Measurements from ENCODE around the gene AGO4. TPM values are rescaled to one million over a fixed set of nuclear protein-coding genes. Genes with fewer than 3 reads are reported as not detected.
"Not testable (repeated sequence)": the region's sequence is repeated elsewhere in the genome, so short reads cannot be mapped to it uniquely, and the experiment has no call there.

The AGO4 gene
- total RNA-seq, 1 experiment from 2014 or later: 8.1 TPM

DNA sequence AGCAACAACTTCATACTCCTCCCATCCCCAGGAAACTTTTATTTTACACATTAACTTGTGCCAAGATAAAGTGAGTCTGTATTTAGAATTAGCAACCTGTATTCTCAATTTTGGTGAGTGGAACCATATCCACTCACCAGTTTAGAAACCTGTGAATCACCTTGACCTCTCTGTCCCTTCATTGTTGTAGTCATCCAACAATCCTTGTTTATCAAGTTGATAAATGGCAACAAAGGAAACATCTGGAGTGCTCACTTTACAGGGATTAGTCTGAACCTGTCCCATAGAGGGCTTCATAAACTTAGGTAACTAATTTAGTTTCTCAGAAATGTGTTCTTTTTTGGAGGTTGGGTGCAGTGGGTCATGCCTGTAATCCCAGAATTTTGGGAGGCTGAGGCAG, 34.1 kb upstream of the AGO4 start:
- Histone ChIP-seq H3K4me1 (no peaks in the 10 kb centered on the region), H3K4me3 (ENCODE audit: low read depth, low read length) (no peak overlapping the region), H3K27me3 (replicated peaks; ENCODE audit: control insufficient read depth, insufficient read depth, low read length) (no peaks in the 10 kb centered on the region), H3K9me3 (no peaks in the 10 kb centered on the region), H3K36me3 (ENCODE audit: control insufficient read depth, insufficient read depth, low read length) (no peaks in the 10 kb centered on the region)
- no peak overlapping the region for H3K27ac Mint-ChIP-seq (ENCODE audit: unreplicated experiment)
- CTCF ChIA-PET: no interaction called here
- peaks cover 11% of the 10 kb centered on the region for H3K36me3 Mint-ChIP-seq (ENCODE audit: insufficient read depth, unreplicated experiment)
- no peak overlapping the region for H3K4me3 Mint-ChIP-seq (ENCODE audit: unreplicated experiment)
- POLR2A ChIA-PET: no interaction called here
- TF ChIP-seq, protein P1, sequence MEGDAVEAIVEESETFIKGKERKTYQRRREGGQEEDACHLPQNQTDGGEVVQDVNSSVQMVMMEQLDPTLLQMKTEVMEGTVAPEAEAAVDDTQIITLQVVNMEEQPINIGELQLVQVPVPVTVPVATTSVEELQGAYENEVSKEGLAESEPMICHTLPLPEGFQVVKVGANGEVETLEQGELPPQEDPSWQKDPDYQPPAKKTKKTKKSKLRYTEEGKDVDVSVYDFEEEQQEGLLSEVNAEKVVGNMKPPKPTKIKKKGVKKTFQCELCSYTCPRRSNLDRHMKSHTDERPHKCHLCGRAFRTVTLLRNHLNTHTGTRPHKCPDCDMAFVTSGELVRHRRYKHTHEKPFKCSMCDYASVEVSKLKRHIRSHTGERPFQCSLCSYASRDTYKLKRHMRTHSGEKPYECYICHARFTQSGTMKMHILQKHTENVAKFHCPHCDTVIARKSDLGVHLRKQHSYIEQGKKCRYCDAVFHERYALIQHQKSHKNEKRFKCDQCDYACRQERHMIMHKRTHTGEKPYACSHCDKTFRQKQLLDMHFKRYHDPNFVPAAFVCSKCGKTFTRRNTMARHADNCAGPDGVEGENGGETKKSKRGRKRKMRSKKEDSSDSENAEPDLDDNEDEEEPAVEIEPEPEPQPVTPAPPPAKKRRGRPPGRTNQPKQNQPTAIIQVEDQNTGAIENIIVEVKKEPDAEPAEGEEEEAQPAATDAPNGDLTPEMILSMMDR (IDR thresholded peaks at IDR 0.05; ENCODE audit: insufficient read depth in 1 of 2, low read depth in 1 of 2, low read length in 1 of 2, severe bottlenecking in 1 of 2, unreplicated experiment in 1 of 2): no peak
- no peaks in the 10 kb centered on the region for H3K4me1 Mint-ChIP-seq (ENCODE audit: low read depth, unreplicated experiment)
- no peak for DNase-seq
- BruUV-seq (replicated peaks): no TSS peak
- no peaks in the 10 kb centered on the region for H3K27me3 Mint-ChIP-seq (ENCODE audit: insufficient read depth, unreplicated experiment)
- H3K9me3 Mint-ChIP-seq (ENCODE audit: unreplicated experiment): no peaks in the 10 kb centered on the region
- intact Hi-C loops (cut with micrococcal nuclease; ENCODE audit: unreplicated experiment): loop anchor here (1.0 to 2.0 kb wide), 2 partner anchors 47 to 204 kb away; no protein-coding TSS in a partner anchor

DNA sequence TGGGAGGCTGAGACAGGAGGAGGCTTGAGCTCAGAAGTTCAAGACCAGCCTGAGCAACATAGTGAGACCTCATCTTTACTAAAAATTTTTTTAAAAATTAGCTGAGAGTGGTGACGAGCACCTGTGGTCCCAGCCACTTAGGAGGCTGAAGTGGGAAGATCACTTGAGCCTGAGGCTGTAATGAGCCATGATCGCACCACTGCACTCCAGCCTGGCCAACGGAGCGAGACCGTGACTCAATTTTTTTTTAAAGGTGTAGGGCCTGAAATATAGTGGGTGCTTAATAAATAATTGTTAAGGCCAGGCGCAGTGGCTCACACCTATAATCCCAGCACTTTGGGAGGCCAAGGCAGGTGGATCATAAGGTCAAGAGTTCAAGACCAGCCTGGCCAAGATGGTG, 31.6 kb upstream of the AGO4 start:
- H3K27me3 Mint-ChIP-seq (ENCODE audit: insufficient read depth, unreplicated experiment); BruUV-seq (replicated peaks); H3K36me3 ChIP-seq (ENCODE audit: control insufficient read depth, insufficient read depth, low read length); H3K27me3 ChIP-seq (replicated peaks; ENCODE audit: control insufficient read depth, insufficient read depth, low read length); H3K27ac Mint-ChIP-seq (ENCODE audit: unreplicated experiment); DNase-seq; H3K36me3 Mint-ChIP-seq (ENCODE audit: insufficient read depth, unreplicated experiment); intact Hi-C loops (cut with micrococcal nuclease; ENCODE audit: unreplicated experiment); H3K4me1 ChIP-seq; H3K9me3 Mint-ChIP-seq (ENCODE audit: unreplicated experiment); H3K4me1 Mint-ChIP-seq (ENCODE audit: low read depth, unreplicated experiment); POLR2A ChIA-PET; H3K9me3 ChIP-seq; H3K4me3 ChIP-seq (ENCODE audit: low read depth, low read length); H3K4me3 Mint-ChIP-seq (ENCODE audit: unreplicated experiment): not testable (repeated sequence)
- CTCF ChIA-PET: interaction anchor here (0.6 kb wide), 1 partner anchor 315 kb away, joined by 5 read pairs; no protein-coding TSS in a partner anchor

DNA sequence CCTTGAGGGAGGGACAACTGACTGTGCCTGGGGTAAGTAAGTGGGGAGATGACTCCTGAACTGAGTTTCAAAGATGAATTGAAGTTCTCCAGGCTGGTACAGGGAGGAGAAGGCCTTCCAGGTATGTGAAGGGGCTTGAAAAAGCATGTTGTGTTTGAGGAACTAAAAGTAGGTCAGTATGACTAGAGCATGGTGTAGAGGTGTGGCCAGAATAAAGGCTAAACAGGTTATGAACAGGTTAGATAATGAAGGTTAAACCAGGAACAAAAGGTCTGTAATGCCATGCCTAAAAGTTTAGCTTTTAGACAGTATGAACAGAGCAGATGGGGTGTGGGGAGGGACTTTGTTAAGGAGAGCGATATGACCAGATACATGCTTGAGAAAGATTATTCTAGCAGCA, 30.7 kb upstream of the AGO4 start:
- no peaks in the 10 kb centered on the region for H3K9me3 ChIP-seq
- Mint-ChIP-seq H3K4me1 (ENCODE audit: low read depth, unreplicated experiment) (no peaks in the 10 kb centered on the region), H3K27me3 (ENCODE audit: insufficient read depth, unreplicated experiment) (no peaks in the 10 kb centered on the region), H3K4me3 (ENCODE audit: unreplicated experiment) (no peak overlapping the region), H3K9me3 (ENCODE audit: unreplicated experiment) (no peaks in the 10 kb centered on the region), H3K27ac (ENCODE audit: unreplicated experiment) (no peak overlapping the region), H3K36me3 (ENCODE audit: insufficient read depth, unreplicated experiment) (no peaks in the 10 kb centered on the region)
- ChIA-PET POLR2A (no interaction called here), CTCF (interaction anchor here (0.6 kb wide), 2 partner anchors 82 to 314 kb away, joined by 3 to 5 read pairs; no protein-coding TSS in a partner anchor)
- no peaks in the 10 kb centered on the region for H3K36me3 ChIP-seq (ENCODE audit: control insufficient read depth, insufficient read depth, low read length)
- no peaks in the 10 kb centered on the region for H3K27me3 ChIP-seq (replicated peaks; ENCODE audit: control insufficient read depth, insufficient read depth, low read length)
- H3K4me1 ChIP-seq: no peaks in the 10 kb centered on the region
- no TSS peak for BruUV-seq (replicated peaks)
- TF ChIP-seq, protein P1 (IDR thresholded peaks at IDR 0.05; ENCODE audit: insufficient read depth in 1 of 2, low read depth in 1 of 2, low read length in 1 of 2, severe bottlenecking in 1 of 2, unreplicated experiment in 1 of 2): no peak
- no peak overlapping the region for H3K4me3 ChIP-seq (ENCODE audit: low read depth, low read length)
- intact Hi-C loops (cut with micrococcal nuclease; ENCODE audit: unreplicated experiment): no loop called here
- no peak for DNase-seq

DNA sequence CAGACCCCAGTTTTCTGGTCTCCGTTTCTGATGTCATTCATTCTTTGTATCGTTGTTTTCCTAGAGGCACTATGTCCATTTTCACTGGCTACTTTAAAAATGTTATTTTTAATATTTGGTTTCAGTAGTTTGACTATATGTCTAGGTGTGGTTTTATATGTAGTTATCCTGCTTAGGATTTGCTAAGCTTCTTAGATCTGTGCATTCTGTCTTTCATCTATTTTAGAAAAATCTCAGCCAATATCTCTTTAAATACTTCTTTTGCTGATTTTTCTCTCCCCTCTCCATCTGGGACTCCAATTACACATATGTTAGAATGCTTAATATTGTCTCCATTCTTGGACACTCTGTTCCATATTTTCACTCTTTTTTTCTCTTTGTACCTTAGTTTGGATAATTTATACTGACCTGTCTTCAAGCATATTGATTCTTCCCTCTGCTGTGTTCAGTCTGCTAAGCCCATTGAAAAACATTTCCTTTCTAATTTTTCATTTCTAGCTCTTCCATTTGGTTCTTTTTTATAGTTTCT, 24.7 kb upstream of the AGO4 start:
- Histone ChIP-seq H3K4me3 (ENCODE audit: low read depth, low read length) (no peak overlapping the region), H3K4me1 (no peaks in the 10 kb centered on the region), H3K9me3 (no peaks in the 10 kb centered on the region), H3K27me3 (replicated peaks; ENCODE audit: control insufficient read depth, insufficient read depth, low read length) (no peaks in the 10 kb centered on the region), H3K36me3 (ENCODE audit: control insufficient read depth, insufficient read depth, low read length) (no peaks in the 10 kb centered on the region)
- Mint-ChIP-seq H3K4me1 (ENCODE audit: low read depth, unreplicated experiment) (no peaks in the 10 kb centered on the region), H3K36me3 (ENCODE audit: insufficient read depth, unreplicated experiment) (no peaks in the 10 kb centered on the region), H3K27ac (ENCODE audit: unreplicated experiment) (no peak overlapping the region), H3K9me3 (ENCODE audit: unreplicated experiment) (peaks cover 12% of the 10 kb centered on the region), H3K4me3 (ENCODE audit: unreplicated experiment) (no peak overlapping the region), H3K27me3 (ENCODE audit: insufficient read depth, unreplicated experiment) (no peaks in the 10 kb centered on the region)
- BruUV-seq (replicated peaks): no TSS peak
- intact Hi-C loops (cut with micrococcal nuclease; ENCODE audit: unreplicated experiment): no loop called here
- DNase-seq: no peak
- ChIA-PET POLR2A (no interaction called here), CTCF (no interaction called here)
- TF ChIP-seq, protein P1 (IDR thresholded peaks at IDR 0.05; ENCODE audit: insufficient read depth in 1 of 2, low read depth in 1 of 2, low read length in 1 of 2, severe bottlenecking in 1 of 2, unreplicated experiment in 1 of 2): no peak

DNA sequence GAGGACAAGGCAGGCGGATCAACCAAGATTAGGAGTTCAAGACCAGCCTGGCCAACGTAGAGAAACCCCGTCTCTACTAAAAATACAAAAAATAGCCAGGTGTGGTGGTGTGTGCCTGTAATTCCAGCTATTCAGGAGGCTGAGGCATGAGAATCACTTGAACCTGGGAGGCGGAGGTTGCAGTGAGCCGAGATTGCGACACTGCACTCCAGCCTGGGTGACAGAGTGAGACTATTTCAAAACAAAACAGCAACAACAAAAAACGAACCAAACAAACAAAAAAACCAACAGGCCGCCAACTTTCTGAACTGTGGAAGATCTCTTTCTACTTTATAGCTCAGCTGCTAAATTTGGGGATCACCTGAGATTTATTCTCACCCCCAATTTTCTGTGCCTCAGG, 23.5 kb upstream of the AGO4 start:
- intact Hi-C loops (cut with micrococcal nuclease; ENCODE audit: unreplicated experiment); H3K27me3 ChIP-seq (replicated peaks; ENCODE audit: control insufficient read depth, insufficient read depth, low read length); H3K4me1 Mint-ChIP-seq (ENCODE audit: low read depth, unreplicated experiment); H3K9me3 ChIP-seq; H3K36me3 ChIP-seq (ENCODE audit: control insufficient read depth, insufficient read depth, low read length); H3K4me3 ChIP-seq (ENCODE audit: low read depth, low read length); BruUV-seq (replicated peaks); H3K4me1 ChIP-seq; H3K27me3 Mint-ChIP-seq (ENCODE audit: insufficient read depth, unreplicated experiment); H3K36me3 Mint-ChIP-seq (ENCODE audit: insufficient read depth, unreplicated experiment); H3K27ac Mint-ChIP-seq (ENCODE audit: unreplicated experiment); H3K4me3 Mint-ChIP-seq (ENCODE audit: unreplicated experiment); DNase-seq; POLR2A ChIA-PET; CTCF ChIA-PET: not testable (repeated sequence)
- H3K9me3 Mint-ChIP-seq (ENCODE audit: unreplicated experiment): peaks cover 12% of the 10 kb centered on the region
